Brain microvascular endothelial cell (primary cell): ENCODE data around the gene ZMYM2.

ENCODE experiments used
- DNase-seq: peaks from one replicate; pipeline ENCODE4 v3.0.0-alpha.2; 2020
- H3K27ac ChIP-seq: fragments of 250-450 bp; sonication (Bioruptor Pico); 2 replicates; pipeline ENCODE4 v1.5.1; 2020; ENCODE audit warnings: mild to moderate bottlenecking, moderate library complexity
- H3K27me3 ChIP-seq: fragments of 250-450 bp; sonication (Bioruptor Pico); replicated peaks from 2 replicates; pipeline ENCODE4 v1.5.1; 2020; ENCODE audit warnings: mild to moderate bottlenecking
- H3K36me3 ChIP-seq: fragments of 250-450 bp; sonication (Bioruptor Pico); replicated peaks from 2 replicates; pipeline ENCODE4 v1.5.1; 2020; ENCODE audit warnings: mild to moderate bottlenecking
- H3K4me3 ChIP-seq: 2 replicates; pipeline ENCODE4 v1.5.1; 2011; ENCODE audit warnings: low read depth, mild to moderate bottlenecking, control low read depth, low read length, moderate library complexity
- CTCF ChIP-seq: IDR thresholded peaks from 2 replicates; pipeline ENCODE4 v1.5.1; 2011; ENCODE audit warnings: low read depth, mild to moderate bottlenecking, moderate library complexity, low read length, control low read depth, inconsistent platforms; ENCODE audit errors: missing control alignments
- in situ Hi-C: cut with HindIII; loops from 2 replicates; pipeline ENCODE4 v1.10.0; 2017; ENCODE audit warnings: low sequenced_read_pairs, low pct_ligation_motif_present

Gene ZMYM2

GRCh38 chr13:20134732-20135131 is 176.2 kb downstream of the ZMYM2 start:
- Histone ChIP-seq H3K36me3 (no peaks in the 10 kb centered on the region), H3K27ac (no peak overlapping the region), H3K27me3 (peaks cover 7% of the 10 kb centered on the region), H3K4me3 (no peak overlapping the region)
- DNase-seq, result no peak
- in situ Hi-C loops, result no loop called here
- no peak for TF ChIP-seq CTCF

GRCh38 chr13:20136781-20137703 is 178.5 kb downstream of the ZMYM2 start:
- H3K27me3 ChIP-seq, result peaks cover 22% of the 10 kb centered on the region
- peak; percentile 67 for TF ChIP-seq CTCF
- H3K4me3 ChIP-seq, result no peak overlapping the region
- in situ Hi-C loops, result no loop called here
- DNase-seq, result no peak
- no peak overlapping the region for H3K27ac ChIP-seq
- no peaks in the 10 kb centered on the region for H3K36me3 ChIP-seq

DNA sequence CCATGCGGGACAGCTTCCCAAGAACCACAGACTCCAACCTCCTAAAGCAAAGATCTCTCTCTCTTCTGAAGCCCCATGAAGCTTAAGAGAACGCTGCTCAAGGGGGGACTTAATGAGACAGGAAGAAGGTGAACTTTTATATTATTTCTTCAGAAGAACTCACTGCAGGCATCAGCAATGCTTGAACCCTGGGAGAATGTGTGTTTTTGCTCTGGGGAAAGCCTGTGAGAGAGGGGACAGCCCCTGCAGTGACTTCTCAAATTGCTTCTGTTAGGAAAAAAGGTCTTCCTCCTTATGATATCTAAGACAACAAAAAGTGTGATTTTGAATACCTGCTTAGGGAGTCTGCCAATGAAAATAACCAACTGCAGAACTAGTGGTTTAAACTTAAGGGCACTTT is 179.3 kb downstream of the ZMYM2 start:
- Histone ChIP-seq H3K36me3 (no peaks in the 10 kb centered on the region), H3K4me3 (no peak overlapping the region), H3K27ac (no peak overlapping the region), H3K27me3 (peaks cover 30% of the 10 kb centered on the region)
- DNase-seq, result no peak
- in situ Hi-C loops, result no loop called here
- no peak for TF ChIP-seq CTCF

DNA sequence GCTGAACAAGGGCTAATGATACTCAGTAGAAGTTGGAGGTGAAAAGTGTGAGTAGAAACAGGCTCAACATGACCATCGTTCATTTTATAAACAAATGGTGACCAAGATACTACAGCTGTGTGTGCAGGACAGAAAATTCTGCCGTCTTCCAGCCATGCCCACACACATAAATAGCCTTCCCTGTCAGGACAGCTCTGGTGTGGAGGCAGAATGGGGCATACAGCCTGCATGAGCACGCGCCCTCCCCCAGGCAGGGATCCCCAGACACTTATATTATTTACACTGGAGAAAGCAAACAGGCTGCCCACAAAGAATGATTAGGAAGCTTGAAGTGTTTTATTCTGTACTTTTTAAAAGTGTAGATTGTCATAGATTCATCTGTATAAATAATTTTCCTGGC is 182.0 kb downstream of the ZMYM2 start:
- no peaks in the 10 kb centered on the region for H3K36me3 ChIP-seq
- DNase-seq, result no peak
- in situ Hi-C loops, result no loop called here
- H3K4me3 ChIP-seq, result no peak overlapping the region
- no peak for TF ChIP-seq CTCF
- no peak overlapping the region for H3K27ac ChIP-seq
- H3K27me3 ChIP-seq, result peaks cover 36% of the 10 kb centered on the region
